A549 (cell line): Measurements from ENCODE around the gene RWDD2A.

Experiments used
- CTCF ChIP-seq: fragments of >200 bp; sonication (Bioruptor Twin); formaldehyde crosslinking; IDR thresholded peaks from 3 replicates; pipeline ENCODE4 v1.5.1; 2016
- EP300 ChIP-seq, 2 experiments: fragments of >200 bp; sonication (Bioruptor Twin); formaldehyde crosslinking; IDR thresholded peaks; 2 replicates in 1 of 2; 3 replicates in 1 of 2; pipeline ENCODE4 v1.6.1; 2016 to 2017
- KDM1A ChIP-seq: fragments of 200-600 bp; sonication (generic); IDR thresholded peaks from 2 replicates; pipeline ENCODE4 v1.6.1; 2016; ENCODE audit warnings: low read depth, mild to moderate bottlenecking
- NR3C1 ChIP-seq: fragments of >200 bp; sonication (Bioruptor Twin); formaldehyde crosslinking; IDR thresholded peaks from 3 replicates; pipeline ENCODE4 v1.6.1; 2017
- PBX3 ChIP-seq: IDR thresholded peaks from 2 replicates; pipeline ENCODE4 v1.6.1; 2012
- PHF8 ChIP-seq: fragments of 200-600 bp; sonication (generic); IDR thresholded peaks from 2 replicates; pipeline ENCODE4 v1.6.1; 2016; ENCODE audit warnings: low read depth, mild to moderate bottlenecking, antibody characterized with exemption, moderate library complexity, borderline replicate concordance
- RFX5 ChIP-seq: fragments of 450-650 bp; IDR thresholded peaks from 2 replicates; pipeline ENCODE4 v1.7.1; 2014; ENCODE audit warnings: antibody characterized with exemption, mild to moderate bottlenecking, moderate library complexity

- TF ChIP-seq CTCF (no peak), EP300 (IDR thresholded peaks at IDR 0.05) (no peak), RFX5 (no peak), NR3C1 (no peak), KDM1A (no peak), PHF8 (no peak), PBX3 (no peak)
These were observed 6.2 kb downstream of the RWDD2A start for GRCh38 chr6:83199173-83199862.
